ENCODE results near the gene KCNA2. TPM values are rescaled to one million over a fixed set of nuclear protein-coding genes. Genes with fewer than 3 reads are reported as not detected.

KCNA2 gene
- total and polyA plus RNA-seq, 2 of the 13 experiments (the other 11 are each of a cell fraction or from before 2014, with no cell fraction given), result not detected

DNA sequence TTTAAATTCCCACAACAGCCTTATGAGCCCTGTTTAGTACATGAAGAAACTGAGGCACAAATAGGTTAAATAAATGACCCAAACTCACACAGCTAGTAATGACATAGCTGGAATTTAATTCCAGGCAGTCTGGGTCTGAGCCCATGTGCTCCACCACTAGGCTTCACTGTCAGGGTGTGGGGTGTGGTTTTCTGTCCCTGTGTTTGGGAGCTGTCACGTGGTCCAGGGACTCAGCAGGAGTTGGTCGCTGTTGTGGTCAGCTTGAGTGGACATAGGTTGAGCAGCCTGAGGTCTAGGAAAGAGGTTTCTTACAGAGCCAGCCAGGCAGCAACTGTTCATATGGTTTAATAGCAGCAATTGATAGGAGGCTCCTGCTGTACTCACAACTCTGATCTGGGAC, 59.1 kb downstream of the KCNA2 start:
- Histone ChIP-seq H3K4me2 (ENCODE audit: low read depth, low read length) (no peak overlapping the region), H2AFZ (ENCODE audit: low read length) (no peak overlapping the region), H3K4me3 (replicated peaks in 1 of 3; ENCODE audit: insufficient read depth in 1 of 3, low read depth in 2 of 3, low read length in 3 of 3) (no peak overlapping the region), H3K79me2 (ENCODE audit: insufficient read depth, low read length) (no peaks in the 10 kb centered on the region), H3K36me3 (replicated peaks in 1 of 2; ENCODE audit: control insufficient read depth in 1 of 2, insufficient read depth in 2 of 2, low read length in 2 of 2) (no peaks in the 10 kb centered on the region), H3K27me3 (ENCODE audit: control insufficient read depth in 1 of 2, insufficient read depth in 2 of 2, low read length in 2 of 2) (no peaks in the 10 kb centered on the region), H3K27ac (ENCODE audit: extremely low read length, insufficient read depth, low read length) (no peak overlapping the region), H4K20me1 (ENCODE audit: insufficient read depth, low read length) (0 out of 2 replicates have a peak, but pooled peaks cover 3% of the 10 kb centered on the region), H3K4me1 (ENCODE audit: insufficient read depth, low read length) (no peaks in the 10 kb centered on the region), H3K9me3 (ENCODE audit: low read length) (no peaks in the 10 kb centered on the region), H3K9ac (ENCODE audit: insufficient read depth, low read depth, low read length) (no peak overlapping the region)
- ATAC-seq (no peak), FAIRE-seq (no peak), DNase-seq (ENCODE audit: low spot score) (no peak)
- WGBS (ENCODE audit: low lambda C conversion rate), result 0% methylated on average over 1 of the region's 2 CpGs
- TF ChIP-seq, protein P1, sequence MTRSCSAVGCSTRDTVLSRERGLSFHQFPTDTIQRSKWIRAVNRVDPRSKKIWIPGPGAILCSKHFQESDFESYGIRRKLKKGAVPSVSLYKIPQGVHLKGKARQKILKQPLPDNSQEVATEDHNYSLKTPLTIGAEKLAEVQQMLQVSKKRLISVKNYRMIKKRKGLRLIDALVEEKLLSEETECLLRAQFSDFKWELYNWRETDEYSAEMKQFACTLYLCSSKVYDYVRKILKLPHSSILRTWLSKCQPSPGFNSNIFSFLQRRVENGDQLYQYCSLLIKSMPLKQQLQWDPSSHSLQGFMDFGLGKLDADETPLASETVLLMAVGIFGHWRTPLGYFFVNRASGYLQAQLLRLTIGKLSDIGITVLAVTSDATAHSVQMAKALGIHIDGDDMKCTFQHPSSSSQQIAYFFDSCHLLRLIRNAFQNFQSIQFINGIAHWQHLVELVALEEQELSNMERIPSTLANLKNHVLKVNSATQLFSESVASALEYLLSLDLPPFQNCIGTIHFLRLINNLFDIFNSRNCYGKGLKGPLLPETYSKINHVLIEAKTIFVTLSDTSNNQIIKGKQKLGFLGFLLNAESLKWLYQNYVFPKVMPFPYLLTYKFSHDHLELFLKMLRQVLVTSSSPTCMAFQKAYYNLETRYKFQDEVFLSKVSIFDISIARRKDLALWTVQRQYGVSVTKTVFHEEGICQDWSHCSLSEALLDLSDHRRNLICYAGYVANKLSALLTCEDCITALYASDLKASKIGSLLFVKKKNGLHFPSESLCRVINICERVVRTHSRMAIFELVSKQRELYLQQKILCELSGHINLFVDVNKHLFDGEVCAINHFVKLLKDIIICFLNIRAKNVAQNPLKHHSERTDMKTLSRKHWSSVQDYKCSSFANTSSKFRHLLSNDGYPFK (CRISPR knock-in tag; IDR thresholded peaks at IDR 0.05; ENCODE audit: borderline replicate concordance), result no peak
- TF ChIP-seq PAWR (CRISPR knock-in tag; IDR thresholded peaks at IDR 0.05; ENCODE audit: borderline replicate concordance), result no peak
- TF ChIP-seq ZNF235 (CRISPR knock-in tag; IDR thresholded peaks at IDR 0.05; ENCODE audit: borderline replicate concordance), result no peak
- TF ChIP-seq TEAD2 (CRISPR knock-in tag; IDR thresholded peaks at IDR 0.05), result no peak
- TF ChIP-seq TRIM24 (CRISPR knock-in tag; IDR thresholded peaks at IDR 0.05), result no peak
- no peak for TF ChIP-seq ZNF567 (CRISPR knock-in tag; IDR thresholded peaks at IDR 0.05; ENCODE audit: borderline replicate concordance)
- no peak for TF ChIP-seq ZBTB21 (CRISPR knock-in tag; IDR thresholded peaks at IDR 0.05)
- TF ChIP-seq GFI1 (CRISPR knock-in tag; IDR thresholded peaks at IDR 0.05; ENCODE audit: borderline replicate concordance), result no peak
- TF ChIP-seq CENPT (CRISPR knock-in tag; IDR thresholded peaks at IDR 0.05; ENCODE audit: low read depth), result no peak
- TF ChIP-seq ISL2 (CRISPR knock-in tag; IDR thresholded peaks at IDR 0.05), result no peak
- ChIA-PET CTCF (ENCODE audit: low intra/inter-chr PET ratio, low total read pairs) (no interaction called here), POLR2A (no interaction called here)
- intact Hi-C loops (cut with micrococcal nuclease; ENCODE audit: unreplicated experiment), result no loop called here
- no TSS peak for BruUV-seq (replicated peaks)
- in situ Hi-C loops (cut with HindIII; ENCODE audit: extremely low pct_ligation_motif_present, low pct_unique_long_range_greater_than_20kb), result no loop called here
